ENCODE results near the gene CNP.
A peak's percentile ranks its signal among the peaks of the same experiment; 100 is the strongest.
"Not testable (repeated sequence)": the region's sequence is repeated elsewhere in the genome, so short reads cannot be mapped to it uniquely, and the experiment has no call there.

The CNP gene

DNA sequence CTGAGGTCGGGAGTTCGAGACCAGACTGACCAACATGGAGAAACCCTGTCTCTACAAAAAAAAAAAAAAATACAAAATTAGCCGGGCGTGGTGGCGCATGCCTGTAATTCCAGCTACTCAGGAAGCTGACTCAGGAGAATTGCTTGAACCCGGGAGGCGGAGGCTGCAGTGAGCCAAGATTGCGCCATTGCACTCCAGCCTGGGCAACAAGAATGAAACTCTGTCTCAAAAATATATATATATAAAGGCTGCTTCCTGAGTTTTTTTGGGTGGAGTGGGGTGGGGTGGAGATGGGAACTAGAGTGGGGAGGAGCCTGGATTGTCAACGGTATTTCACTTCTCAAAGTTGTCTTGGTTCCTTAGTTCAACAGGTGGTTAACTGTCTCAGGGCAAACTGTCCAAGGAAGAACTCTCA is 43.7 kb downstream of the CNP start:
- not testable (repeated sequence) for DNase-seq

DNA sequence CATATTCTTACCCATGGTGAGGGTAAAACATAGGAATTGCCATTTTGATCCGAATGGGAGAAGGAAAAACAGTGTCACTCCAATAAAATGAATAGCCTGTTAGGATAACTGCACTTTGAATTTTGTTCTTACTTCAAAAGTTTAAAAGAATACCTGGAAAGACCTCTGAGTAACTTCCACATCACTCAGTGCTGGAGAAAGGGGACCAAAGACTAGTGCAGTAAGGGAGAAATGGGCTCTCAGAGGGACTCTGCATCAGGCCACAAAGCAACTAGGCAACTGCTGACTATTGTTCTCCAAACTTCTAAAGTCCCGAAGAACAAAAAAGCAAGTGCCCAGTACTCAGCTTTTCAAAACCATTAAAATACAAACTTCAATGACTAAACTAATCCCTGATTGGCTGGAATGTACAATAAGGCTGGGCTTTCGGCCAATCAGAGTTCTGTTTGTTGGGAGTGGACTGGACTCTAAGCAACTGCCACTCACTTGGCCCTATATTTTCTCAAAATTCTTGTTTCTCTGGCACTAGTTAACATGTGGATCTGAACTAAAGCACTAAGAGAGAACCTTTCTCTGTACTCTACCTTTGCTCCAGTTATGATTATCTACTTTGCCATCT is 44.4 kb downstream of the CNP start:
- no peak for DNase-seq

- DNase-seq: not testable (repeated sequence)
Measured at GRCh38 chr17:42012363-42012762, 45.8 kb downstream of the CNP start.

DNA sequence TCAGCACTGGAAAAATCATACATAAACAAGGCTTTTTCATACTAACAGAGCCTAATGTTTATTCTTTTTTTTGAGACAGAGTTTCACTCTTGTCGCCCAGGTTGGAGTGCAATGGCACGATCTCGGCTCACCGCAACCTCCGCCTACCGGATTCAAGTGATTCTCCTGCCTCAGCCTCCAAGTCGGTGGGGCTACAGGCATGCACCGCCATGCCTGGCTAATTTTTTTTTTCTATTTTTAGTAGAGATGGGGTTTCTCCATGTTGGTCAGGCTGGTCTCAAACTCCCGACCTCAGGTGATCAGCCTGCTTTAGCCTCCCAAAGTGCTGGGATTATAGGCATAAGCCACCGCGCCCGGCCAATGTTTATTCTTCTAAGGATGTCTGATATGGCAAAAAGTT is 47.1 kb downstream of the CNP start:
- DNase-seq: not testable (repeated sequence)

DNA sequence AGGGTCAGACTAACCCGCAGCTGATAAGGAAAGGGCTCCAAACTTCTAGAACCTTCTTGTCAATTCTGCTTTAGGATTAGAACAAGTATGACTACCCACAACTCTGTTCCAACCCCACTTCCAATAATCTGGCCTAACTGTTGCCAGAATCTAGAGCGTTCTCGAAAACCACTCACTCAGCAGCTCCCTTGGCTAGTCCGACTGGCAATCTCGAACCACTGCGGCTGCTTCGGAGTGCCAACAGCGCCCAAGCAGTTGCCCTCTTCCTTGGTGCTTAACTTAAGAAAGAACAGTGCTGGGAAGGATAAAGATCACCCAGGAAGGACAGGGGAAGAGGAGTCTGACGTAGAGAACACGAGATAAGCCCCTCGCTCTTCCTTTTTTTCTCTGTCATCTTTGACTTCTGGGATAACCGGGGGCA is 49.8 kb downstream of the CNP start:
- peak; percentile 16 for DNase-seq

DNA sequence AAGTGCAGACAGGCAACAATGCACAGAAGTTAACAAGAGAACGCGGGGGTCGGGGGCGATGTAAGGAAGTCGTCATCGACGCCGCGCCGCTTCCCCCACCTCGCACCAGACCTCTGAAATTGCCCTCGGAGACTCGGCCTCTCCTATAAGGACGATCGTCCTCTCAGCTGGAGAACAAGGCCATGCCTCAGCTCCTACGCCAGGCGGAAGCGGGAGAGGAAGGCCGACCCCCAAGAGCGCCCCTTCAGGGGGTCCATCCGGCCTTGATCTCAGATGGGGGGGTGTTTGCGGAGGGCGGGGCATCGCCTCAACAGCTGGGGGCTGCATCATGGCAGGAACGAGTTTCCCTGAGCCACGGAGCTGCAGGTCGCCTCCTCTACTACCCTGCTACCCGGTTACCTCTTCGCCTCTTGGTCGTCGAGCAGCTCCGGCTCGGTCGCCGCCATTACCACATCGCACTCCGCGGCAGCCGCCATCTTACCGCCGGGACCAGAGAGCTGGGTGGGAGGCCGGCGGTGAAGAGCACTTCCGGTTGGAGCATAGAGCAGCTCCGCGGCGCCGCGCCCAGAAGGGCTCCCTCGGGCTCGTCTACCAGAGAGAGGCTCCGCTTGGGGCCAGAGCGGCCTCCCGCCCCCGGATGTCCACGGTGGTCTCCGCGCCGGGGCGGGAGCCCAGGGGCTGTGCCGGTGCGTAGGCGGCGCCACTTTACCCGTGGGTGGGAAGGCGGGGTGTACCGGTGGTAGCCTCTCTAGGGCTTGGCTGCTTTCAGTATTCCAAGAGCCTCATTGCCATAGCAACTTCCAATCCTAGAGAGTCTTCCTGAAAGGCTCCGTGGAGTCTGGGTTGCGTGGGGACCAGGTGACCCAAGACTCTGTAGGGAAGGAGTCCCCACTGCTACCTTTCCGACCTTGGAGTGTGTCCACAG is 50.6 kb downstream of the CNP start, which contains the start of gene DNAJC7:
Gene DNAJC7 (minus strand): TSS at position 499 of the 925 bp plus-strand sequence. CDS start 23 bp downstream, at position 476.
- DNase-seq: peak; percentile 92

GRCh38 chr17:42017866-42018200 is 51.2 kb downstream of the CNP start:
- DNase-seq: no peak

DNA sequence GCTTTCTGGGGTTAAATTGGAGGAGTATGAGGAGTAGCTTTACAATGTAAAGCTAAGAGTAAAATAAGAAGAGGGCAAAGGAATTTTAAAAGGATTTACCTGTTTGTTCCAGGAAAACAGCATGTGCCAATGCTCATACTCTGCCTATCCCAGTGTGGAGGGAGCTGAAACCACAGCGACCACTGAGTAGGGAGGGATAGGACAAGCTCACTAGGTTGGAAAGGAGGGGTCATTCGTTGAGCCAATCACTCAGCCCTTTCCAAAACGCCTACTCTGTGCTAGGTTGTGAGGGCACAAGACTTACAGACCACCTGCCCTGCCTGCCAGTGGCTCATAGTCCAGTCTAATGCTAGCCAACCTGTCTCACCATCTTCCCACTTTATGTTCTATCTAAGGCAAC is 51.7 kb downstream of the CNP start:
- DNase-seq: no peak

DNA sequence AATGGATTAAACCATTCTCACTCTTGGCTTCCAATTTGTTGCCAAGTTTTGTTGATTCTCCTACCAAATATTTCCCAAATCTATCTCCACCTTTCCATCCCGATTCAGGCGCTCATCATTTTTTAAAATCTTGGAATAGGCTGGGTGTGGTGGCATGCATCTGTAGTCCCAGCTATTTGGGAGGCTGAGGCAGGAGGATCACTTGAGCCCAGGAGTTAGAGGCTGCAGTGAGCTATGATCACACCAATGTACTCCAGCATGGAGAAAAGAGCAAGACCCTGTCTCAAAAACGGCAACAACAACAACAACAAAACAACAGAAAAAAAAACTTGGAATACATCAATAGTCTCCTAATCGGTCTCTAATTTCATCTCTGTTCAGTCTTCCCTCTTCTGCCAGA is 52.4 kb downstream of the CNP start:
- no peak for DNase-seq

- DNase-seq: peak; percentile 96
Measured at GRCh38 chr17:42019509-42020404, 53.2 kb downstream of the CNP start, which contains the start of gene NKIRAS2. Gene NKIRAS2, plus strand, starts transcription at chr17:42020090. Its CDS starts 1,488 bp downstream, at chr17:42021578.

- DNase-seq: not testable (repeated sequence)
Measured at GRCh38 chr17:42020845-42021244, 54.2 kb downstream of the CNP start.

GRCh38 chr17:42023524-42024349 is 57.1 kb downstream of the CNP start:
- no peak for DNase-seq

GRCh38 chr17:42025191-42025579 is 58.6 kb downstream of the CNP start:
- no peak for DNase-seq

DNA sequence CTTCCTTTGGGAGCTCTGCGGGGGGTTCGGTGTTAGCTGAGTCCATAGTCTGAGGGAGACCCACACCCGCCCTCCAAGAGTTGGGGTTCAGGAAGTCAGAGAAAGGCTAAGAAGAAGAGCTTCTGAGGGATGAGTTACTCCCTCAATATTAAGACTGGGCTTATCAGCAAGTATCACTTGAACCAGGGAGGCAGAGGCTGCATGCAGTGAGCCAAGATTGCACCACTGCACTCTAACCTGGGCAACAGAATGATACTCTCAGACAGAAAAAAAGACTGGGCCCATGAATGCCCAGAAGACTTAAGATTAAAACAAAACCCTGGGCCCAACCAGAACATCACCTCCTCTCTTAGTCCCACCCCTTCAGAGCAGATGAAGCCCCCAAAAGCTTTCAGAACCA is 59.3 kb downstream of the CNP start:
- DNase-seq: no peak

DNA sequence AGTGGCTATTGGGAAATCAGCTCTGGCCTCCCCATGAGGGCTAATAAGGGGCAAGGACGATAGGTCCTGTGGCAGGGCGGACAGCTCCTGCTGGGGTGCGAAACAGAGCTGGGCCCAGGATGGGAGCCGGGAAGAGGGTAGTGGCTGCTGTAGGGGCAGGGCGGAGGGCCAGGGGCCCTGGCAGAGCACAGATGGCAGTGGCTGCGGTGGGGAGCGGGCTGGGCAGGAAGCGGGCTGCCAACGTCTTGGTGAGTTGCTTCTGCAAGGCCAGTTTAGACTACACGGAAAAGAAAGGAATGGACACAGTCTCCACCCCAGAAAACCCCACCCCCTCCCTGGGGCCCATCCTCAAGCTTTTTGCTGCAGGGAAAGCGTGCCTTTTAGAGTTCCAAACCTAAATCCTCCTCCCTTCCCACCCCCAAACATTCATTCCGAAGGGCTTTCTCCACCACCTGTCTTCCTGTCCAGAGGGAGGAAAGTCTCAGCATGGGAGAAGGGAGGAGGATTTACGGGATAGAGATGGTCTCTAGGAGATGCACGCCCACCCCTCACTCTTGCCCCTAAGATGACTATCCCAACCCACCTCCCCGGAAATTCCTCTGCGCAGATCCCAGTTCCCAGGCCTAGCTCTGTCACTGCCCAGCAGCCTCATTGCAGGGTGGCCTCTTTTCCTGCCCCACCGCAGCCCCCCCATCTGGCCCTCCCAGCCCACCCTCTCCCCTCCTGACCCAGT is 60.4 kb downstream of the CNP start:
- DNase-seq: no peak
